Thoracic aorta (tissue), 2 donors: ENCODE measurements around the gene SEMA3G. TPM values are rescaled to one million over a fixed set of nuclear protein-coding genes. Genes with fewer than 3 reads are reported as not detected.

Source experiments
- ATAC-seq: fragments of 150-250 bp; one replicate; pipeline ENCODE4 v1.8.0; 2017; ENCODE audit warnings: low read depth; ENCODE audit not compliant: insufficient number of reproducible peaks, low FRiP score
- DNase-seq: peaks from one replicate; pipeline ENCODE4 v3.0.0-alpha.2; 2020; ENCODE audit warnings: low spot score
- H3K27ac ChIP-seq, 2 donors: fragments of 200-600 bp; sonication (generic); 1 replicate in 1 of 2; 2 replicates in 1 of 2; pipeline ENCODE4 v1.5.1; 2016; ENCODE audit warnings: mild to moderate bottlenecking in 2 of 2, moderate library complexity in 2 of 2
- H3K27me3 ChIP-seq: fragments of 200-600 bp; sonication (generic); replicated peaks from 2 replicates; pipeline ENCODE4 v1.6.0; 2016; ENCODE audit warnings: mild to moderate bottlenecking; ENCODE audit not compliant: insufficient read depth
- H3K36me3 ChIP-seq: fragments of 200-600 bp; sonication (generic); one replicate; pipeline ENCODE4 v1.5.1; 2016
- H3K4me1 ChIP-seq, 2 donors: fragments of 200-600 bp; sonication (generic); 1 replicate in 1 of 2; 2 replicates in 1 of 2; pipeline versions ENCODE4 v1.5.1 to v1.6.0; 2016; ENCODE audit warnings: low read depth in 2 of 2, mild to moderate bottlenecking in 1 of 2; ENCODE audit not compliant: control insufficient read depth in 1 of 2
- H3K4me3 ChIP-seq: fragments of 200-600 bp; sonication (generic); 2 replicates; pipeline ENCODE4 v1.5.1; 2016; ENCODE audit warnings: mild to moderate bottlenecking
- H3K9me3 ChIP-seq: fragments of 200-600 bp; sonication (generic); 2 replicates; pipeline ENCODE4 v1.5.1; 2016
- CTCF ChIP-seq: fragments of 200-600 bp; sonication (generic); IDR thresholded peaks from one replicate; pipeline ENCODE4 v1.5.1; 2019; ENCODE audit warnings: antibody characterized with exemption
- total RNA-seq, 2 donors: library from RNA; depleted of rRNA; stranded (reverse); fragments of >200 nt; gene quantifications; one replicate each; pipeline versions ENCODE4 v1.1.0 to v1.2.3, GENCODE V29; 2016

The SEMA3G gene
- total RNA-seq, 2 donors from 2014 or later, result 16.8 to 18.1 TPM

GRCh38 chr3:52394751-52395502, 50.0 kb downstream of the SEMA3G start:
- H3K27me3 ChIP-seq, result no peaks in the 10 kb centered on the region
- H3K9me3 ChIP-seq, result no peaks in the 10 kb centered on the region
- DNase-seq (no peak), ATAC-seq (no peak)
- no peak overlapping the region for H3K27ac ChIP-seq
- H3K36me3 ChIP-seq, result peaks cover 7% of the 10 kb centered on the region
- no peaks in the 10 kb centered on the region for H3K4me1 ChIP-seq
- TF ChIP-seq CTCF, result no peak
- H3K4me3 ChIP-seq, result no peak overlapping the region

DNA sequence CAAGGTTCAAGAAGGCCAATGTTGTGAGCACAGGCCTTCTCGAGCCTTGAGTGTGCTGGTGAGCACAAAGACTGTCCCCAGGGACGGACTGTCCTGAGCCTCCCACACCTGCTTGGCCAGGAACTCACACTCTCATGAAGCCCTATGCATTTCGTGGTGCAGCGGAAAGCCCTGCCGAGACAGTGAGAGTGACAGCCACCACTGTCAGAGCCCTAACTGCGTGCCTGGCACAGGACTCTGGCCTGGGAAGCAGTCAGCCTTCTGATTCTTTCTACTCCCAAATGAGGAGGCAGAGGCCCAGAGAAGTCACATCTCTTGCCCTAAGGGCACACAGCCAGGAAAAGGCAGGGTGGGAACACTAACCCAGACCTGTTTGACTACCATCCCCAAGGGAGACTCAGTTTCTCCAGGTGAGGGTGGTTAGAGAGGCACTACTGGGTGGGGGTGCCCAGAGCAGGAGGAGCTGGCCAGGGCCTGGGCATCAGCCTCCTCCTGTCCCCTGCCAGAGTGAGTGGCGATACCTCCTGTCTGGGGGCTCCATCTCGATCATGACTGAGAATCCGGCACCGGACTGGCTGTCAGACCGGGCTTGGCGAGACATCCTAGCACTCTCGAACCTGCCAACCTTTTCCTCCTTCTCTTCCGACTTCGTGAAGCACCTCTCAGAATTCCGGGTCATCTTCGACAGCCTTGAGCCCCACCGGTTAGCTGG, 50.8 kb downstream of the SEMA3G start:
- H3K4me3 ChIP-seq, result no peak overlapping the region
- DNase-seq (no peak), ATAC-seq (no peak)
- peaks cover 7% of the 10 kb centered on the region for H3K36me3 ChIP-seq
- H3K27ac ChIP-seq, result no peak overlapping the region
- H3K9me3 ChIP-seq, result no peaks in the 10 kb centered on the region
- no peaks in the 10 kb centered on the region for H3K27me3 ChIP-seq
- H3K4me1 ChIP-seq, result no peaks in the 10 kb centered on the region
- no peak for TF ChIP-seq CTCF

DNA sequence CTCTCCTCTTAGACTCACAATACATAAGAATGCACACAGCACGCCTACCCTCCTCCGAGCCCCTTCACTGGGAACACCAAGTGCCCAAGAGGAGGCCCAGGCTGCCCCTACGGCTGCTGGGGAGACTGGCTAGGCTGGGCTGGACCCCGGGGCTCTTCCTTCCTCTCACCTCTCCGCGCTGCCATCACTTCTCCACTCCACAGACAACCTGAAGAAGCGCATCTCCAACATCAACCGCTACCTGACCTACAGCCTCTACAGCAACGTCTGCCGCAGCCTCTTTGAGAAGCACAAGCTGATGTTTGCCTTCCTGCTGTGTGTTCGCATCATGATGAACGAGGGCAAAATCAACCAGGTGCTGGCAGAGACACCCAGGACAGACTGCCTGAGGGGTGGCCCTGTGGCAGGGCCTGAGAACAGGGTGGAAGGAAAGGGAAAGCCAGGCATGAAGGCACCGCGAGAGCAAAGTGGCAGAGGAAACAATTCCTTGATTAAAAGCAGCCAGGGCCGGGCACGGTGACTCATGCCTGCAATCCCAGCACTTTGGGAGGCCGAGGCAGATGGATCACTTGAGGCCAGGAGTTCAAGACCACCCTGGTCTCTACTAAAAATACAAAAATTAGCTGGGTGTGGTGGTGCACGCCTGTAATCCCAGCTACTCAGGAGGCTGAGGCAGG, 51.6 kb downstream of the SEMA3G start:
- TF ChIP-seq CTCF, result no peak
- H3K36me3 ChIP-seq, result peaks cover 7% of the 10 kb centered on the region
- no peak overlapping the region for H3K27ac ChIP-seq
- no peaks in the 10 kb centered on the region for H3K9me3 ChIP-seq
- no peaks in the 10 kb centered on the region for H3K27me3 ChIP-seq
- no peak overlapping the region for H3K4me3 ChIP-seq
- H3K4me1 ChIP-seq, result no peaks in the 10 kb centered on the region
- ATAC-seq, result no peak
- DNase-seq, result no peak

DNA sequence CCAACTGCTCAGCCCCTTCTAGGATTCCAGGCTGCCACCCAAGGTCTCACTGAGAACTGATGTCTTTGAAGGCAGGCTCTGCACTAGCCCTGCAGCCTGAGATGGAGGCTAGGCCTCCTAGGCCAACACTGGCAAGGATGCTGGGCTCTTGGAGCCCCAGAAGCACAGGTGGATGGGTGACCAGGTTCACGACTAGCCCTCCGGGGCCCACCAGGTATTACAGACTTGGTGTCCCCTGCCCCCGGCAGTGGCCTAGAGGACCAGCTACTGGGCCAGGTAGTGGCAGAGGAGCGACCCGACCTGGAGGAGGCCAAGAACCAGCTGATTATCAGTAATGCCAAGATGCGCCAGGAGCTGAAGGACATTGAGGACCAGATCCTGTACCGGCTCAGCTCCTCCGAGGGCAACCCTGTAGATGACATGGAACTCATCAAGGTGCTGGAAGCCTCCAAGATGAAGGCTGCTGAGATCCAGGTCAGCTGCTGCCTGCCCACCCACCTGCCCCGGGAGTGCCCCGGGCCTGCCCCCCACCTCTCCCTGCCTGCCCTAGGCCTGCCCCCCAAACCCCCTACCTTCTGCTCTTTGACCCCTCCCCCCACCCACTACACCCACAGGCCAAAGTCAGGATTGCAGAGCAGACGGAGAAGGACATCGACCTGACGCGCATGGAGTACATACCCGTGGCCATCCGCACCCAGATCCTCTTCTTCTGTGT, 52.5 kb downstream of the SEMA3G start:
- Histone ChIP-seq H3K9me3 (no peaks in the 10 kb centered on the region), H3K36me3 (peaks cover 7% of the 10 kb centered on the region), H3K4me3 (no peak overlapping the region), H3K27me3 (no peaks in the 10 kb centered on the region), H3K27ac (no peak overlapping the region), H3K4me1 (no peaks in the 10 kb centered on the region)
- TF ChIP-seq CTCF, result no peak
- DNase-seq (no peak), ATAC-seq (no peak)

DNA sequence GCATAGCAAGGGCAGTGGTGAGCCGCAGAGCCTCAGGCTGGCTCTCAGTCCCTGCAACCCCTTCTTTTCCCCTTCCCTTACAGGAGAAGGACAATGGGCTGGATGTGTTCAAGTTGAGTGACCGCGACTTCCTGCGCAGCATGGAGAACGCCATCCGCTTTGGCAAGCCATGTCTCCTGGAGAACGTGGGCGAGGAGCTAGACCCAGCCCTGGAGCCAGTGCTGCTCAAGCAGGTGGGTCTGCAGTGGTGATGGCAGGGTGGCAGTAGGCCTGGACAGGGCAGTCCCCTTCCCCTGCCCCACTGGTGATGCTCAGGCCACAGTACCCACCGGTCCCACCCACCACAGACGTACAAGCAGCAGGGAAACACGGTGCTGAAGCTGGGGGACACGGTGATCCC, 53.8 kb downstream of the SEMA3G start:
- no peak for ATAC-seq
- Histone ChIP-seq H3K4me1 (no peaks in the 10 kb centered on the region), H3K4me3 (no peak overlapping the region), H3K27me3 (no peaks in the 10 kb centered on the region), H3K36me3 (peaks cover 7% of the 10 kb centered on the region), H3K9me3 (no peaks in the 10 kb centered on the region), H3K27ac (no peak overlapping the region)
- no peak for TF ChIP-seq CTCF
- DNase-seq, result no peak
